ENCODE results near the gene STIP1. TPM values are rescaled to one million over a fixed set of nuclear protein-coding genes. Genes with fewer than 3 reads are reported as not detected.

STIP1 gene
- total and polyA plus RNA-seq, 9 of the 15 experiments (the other 6 are each of a cell fraction or from before 2014, with no cell fraction given) = 58.1 to 465 (median 346) TPM

GRCh38 chr11:64185175-64185692 lies 737 bp upstream of the STIP1 start (continued):
- TF ChIP-seq ID3 (CRISPR knock-in tag; IDR thresholded peaks at IDR 0.05) (no peak), ID3 (tag; IDR thresholded peaks at IDR 0.05) (peak; percentile 73; the same call in 1 of the 2 replicates), TRIM24 (IDR thresholded peaks at IDR 0.05) (no peak), ZNF24 (IDR thresholded peaks at IDR 0.05) (no peak; the same call in 1 of the 2 replicates), CEBPB (tag; IDR thresholded peaks at IDR 0.05) (no peak), POLR3G (IDR thresholded peaks at IDR 0.05; ENCODE audit: extremely low read depth, insufficient read length, insufficient replicate concordance) (no peak), TCF7 (IDR thresholded peaks at IDR 0.05; ENCODE audit: borderline replicate concordance) (no peak), PRPF4 (IDR thresholded peaks at IDR 0.05; ENCODE audit: insufficient read depth, low read depth, low read length, poor library complexity, severe bottlenecking) (peak; percentile 65), SUPT5H (IDR thresholded peaks at IDR 0.05) (peak; percentile 97), JUND (IDR thresholded peaks at IDR 0.05; ENCODE audit: borderline replicate concordance, low read depth, low read length) (no peak), JUND (tag; IDR thresholded peaks at IDR 0.05; ENCODE audit: borderline replicate concordance, low read depth, low read length) (no peak), RAD51 (IDR thresholded peaks at IDR 0.05; ENCODE audit: borderline replicate concordance, low read depth) (peak; percentile 94), CREB3 (tag; conservative IDR thresholded peaks at IDR 0.05; ENCODE audit: low read depth) (0 out of 2 replicates have a peak, but pooled peaks have one; percentile 31), ZNF511 (CRISPR knock-in tag; IDR thresholded peaks at IDR 0.05) (peak; percentile 86; the same call in 1 of the 2 replicates), TFAP4 (CRISPR knock-in tag; IDR thresholded peaks at IDR 0.05; ENCODE audit: borderline replicate concordance) (peak; percentile 81), HNRNPK (IDR thresholded peaks at IDR 0.05; ENCODE audit: low read depth, low read length, poor library complexity, severe bottlenecking) (no peak), ZNF384 (IDR thresholded peaks at IDR 0.05; ENCODE audit: low read depth, low read length) (no peak; the same call in 1 of the 2 replicates), PURB (CRISPR knock-in tag; IDR thresholded peaks at IDR 0.05; ENCODE audit: low read depth) (no peak), RUNX1 (IDR thresholded peaks at IDR 0.05; ENCODE audit: low read depth) (no peak), RB1 (IDR thresholded peaks at IDR 0.05; ENCODE audit: low read depth) (peak; percentile 89; the same call in 1 of the 2 replicates), RNF2 (IDR thresholded peaks at IDR 0.05) (peak; percentile 83; the same call in 1 of the 2 replicates), ZNF586 (CRISPR knock-in tag; conservative IDR thresholded peaks at IDR 0.05) (0 out of 2 replicates have a peak, but pooled peaks have one; percentile 63), HMBOX1 (IDR thresholded peaks at IDR 0.05) (no peak), RBM25 (IDR thresholded peaks at IDR 0.05; ENCODE audit: low read depth, low read length, severe bottlenecking) (no peak), BRD9 (IDR thresholded peaks at IDR 0.05; ENCODE audit: low read depth, partially characterized antibody) (peak; percentile 44), ZNF143 (CRISPR knock-in tag; IDR thresholded peaks at IDR 0.05) (peak; percentile 54; the same call in 1 of the 2 replicates), ZNF175 (CRISPR knock-in tag; IDR thresholded peaks at IDR 0.05; ENCODE audit: low read depth) (no peak; the same call in 1 of the 2 replicates)
